Measurements from ENCODE around the gene REPIN1. TPM values are rescaled to one million over a fixed set of nuclear protein-coding genes. Genes with fewer than 3 reads are reported as not detected.

REPIN1 gene
- total RNA-seq (75.5 and 79.1 TPM in 2 replicates), polyA plus RNA-seq (102 and 107 TPM in 2 replicates)

DNA sequence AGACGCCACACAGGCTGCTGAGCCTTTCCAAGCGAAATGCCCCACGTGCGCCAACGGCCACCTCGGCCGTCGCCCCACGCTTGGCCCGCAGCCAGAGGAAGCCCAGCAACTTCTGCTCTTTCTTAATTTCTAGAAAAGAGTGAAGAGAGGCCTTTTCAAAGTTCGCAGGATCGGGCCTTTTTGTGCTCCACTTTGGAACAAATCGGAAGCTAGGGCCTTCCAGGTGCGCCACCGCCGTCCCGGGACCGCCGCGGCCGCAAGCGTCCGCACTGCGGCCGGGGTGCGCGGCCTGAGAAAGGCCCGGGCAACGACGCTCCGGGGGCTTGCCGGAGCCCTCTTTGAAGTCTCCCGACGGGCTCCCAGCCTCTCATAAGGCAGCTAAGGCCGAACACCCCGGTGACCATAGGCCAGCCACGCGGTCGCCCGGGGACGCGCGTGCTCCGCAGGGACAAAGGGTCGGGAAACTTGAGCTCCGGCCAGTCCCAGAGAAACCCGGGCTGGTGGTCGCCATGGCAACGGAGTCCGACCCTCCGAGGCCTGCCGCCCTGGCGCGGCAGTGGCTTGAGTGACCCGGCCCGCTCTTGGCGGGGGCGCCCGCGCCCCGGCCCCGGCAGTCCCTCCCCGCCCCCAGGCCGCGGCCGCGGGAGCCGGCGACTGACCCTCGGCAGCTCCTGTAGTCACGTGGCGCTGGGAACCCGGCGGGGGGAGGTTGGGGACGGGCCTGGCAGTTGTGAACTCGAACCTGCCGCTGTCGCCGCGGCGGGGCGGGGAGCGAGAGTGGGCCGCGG is at the start of gene REPIN1:
Gene REPIN1 (plus strand): TSS at position 727 of the 788 bp plus-strand sequence. CDS start 890 bp downstream, outside the sequence.
- no peaks in the 10 kb centered on the region for H3K36me3 ChIP-seq (replicated peaks; ENCODE audit: insufficient read depth, low read depth)
- peak within 1 kb of the TSS; percentile 96 for H3K27ac ChIP-seq
- peak within 1 kb of the TSS; percentile 60 for H2AFZ ChIP-seq
- H4K20me1 ChIP-seq (ENCODE audit: insufficient read depth, poor library complexity, severe bottlenecking), result no peaks in the 10 kb centered on the region
- H3K79me2 ChIP-seq, result peaks cover 51% of the 10 kb centered on the region
- no peaks in the 10 kb centered on the region for H3K27me3 ChIP-seq
- H3K4me3 ChIP-seq, result peak within 1 kb of the TSS; percentile 87
- no peaks in the 10 kb centered on the region for H3K9me2 ChIP-seq (replicated peaks; ENCODE audit: insufficient read depth)
- peak; percentile 94 for DNase-seq (ENCODE audit: low spot score)
- peaks cover 22% of the 10 kb centered on the region for H3K4me1 ChIP-seq (ENCODE audit: insufficient read depth)
- TF ChIP-seq CTCF (IDR thresholded peaks at IDR 0.05; ENCODE audit: poor library complexity), result no peak
- no peak for TF ChIP-seq EZH2 (IDR thresholded peaks at IDR 0.05; ENCODE audit: borderline replicate concordance)
- no peak for TF ChIP-seq EZH2phosphoT487 (IDR thresholded peaks at IDR 0.05; ENCODE audit: low read depth, severe bottlenecking, unreplicated experiment)
- WGBS (ENCODE audit: low lambda C conversion rate, missing lambda C conversion rate), result 4% methylated on average over 68 of the region's 85 CpGs
- H3K9me3 ChIP-seq (ENCODE audit: low read depth), result no peaks in the 10 kb centered on the region
- H3K4me2 ChIP-seq, result peak within 1 kb of the TSS; percentile 94

DNA sequence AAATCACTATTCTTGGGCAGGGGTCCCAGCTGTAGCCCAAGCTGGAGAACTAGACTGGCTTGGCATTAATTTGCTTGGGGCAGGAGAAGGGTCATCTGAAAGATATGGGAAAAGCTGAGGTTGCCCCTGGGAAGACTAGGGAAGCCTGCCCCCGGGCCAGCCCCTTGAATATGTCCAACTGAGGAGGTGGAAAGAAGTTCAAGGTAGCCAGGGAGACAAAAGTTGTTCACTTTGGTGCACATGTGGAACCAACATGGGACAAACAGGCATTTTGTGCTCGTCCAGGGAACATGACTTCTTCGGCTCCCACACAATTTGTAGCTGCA is 46.9 kb upstream of the REPIN1 start:
- Histone ChIP-seq H3K4me1 (ENCODE audit: insufficient read depth) (peaks cover 16% of the 10 kb centered on the region), H3K27ac (peak overlapping the region; percentile 93), H3K36me3 (replicated peaks; ENCODE audit: insufficient read depth, low read depth) (no peaks in the 10 kb centered on the region), H3K27me3 (no peaks in the 10 kb centered on the region), H3K79me2 (peaks cover 28% of the 10 kb centered on the region), H3K4me3 (no peak overlapping the region), H3K9me3 (ENCODE audit: low read depth) (no peaks in the 10 kb centered on the region), H4K20me1 (ENCODE audit: insufficient read depth, poor library complexity, severe bottlenecking) (no peaks in the 10 kb centered on the region), H3K9me2 (replicated peaks; ENCODE audit: insufficient read depth) (no peaks in the 10 kb centered on the region), H3K4me2 (peak overlapping the region; percentile 82), H2AFZ (no peak overlapping the region)
- 93% methylated on average over 3 of the region's 3 CpGs for WGBS (ENCODE audit: low lambda C conversion rate, missing lambda C conversion rate)
- no peak for TF ChIP-seq CTCF (IDR thresholded peaks at IDR 0.05; ENCODE audit: poor library complexity)
- TF ChIP-seq EZH2 (IDR thresholded peaks at IDR 0.05; ENCODE audit: borderline replicate concordance), result no peak
- TF ChIP-seq EZH2phosphoT487 (IDR thresholded peaks at IDR 0.05; ENCODE audit: low read depth, severe bottlenecking, unreplicated experiment), result no peak
- DNase-seq (ENCODE audit: low spot score), result no peak

DNA sequence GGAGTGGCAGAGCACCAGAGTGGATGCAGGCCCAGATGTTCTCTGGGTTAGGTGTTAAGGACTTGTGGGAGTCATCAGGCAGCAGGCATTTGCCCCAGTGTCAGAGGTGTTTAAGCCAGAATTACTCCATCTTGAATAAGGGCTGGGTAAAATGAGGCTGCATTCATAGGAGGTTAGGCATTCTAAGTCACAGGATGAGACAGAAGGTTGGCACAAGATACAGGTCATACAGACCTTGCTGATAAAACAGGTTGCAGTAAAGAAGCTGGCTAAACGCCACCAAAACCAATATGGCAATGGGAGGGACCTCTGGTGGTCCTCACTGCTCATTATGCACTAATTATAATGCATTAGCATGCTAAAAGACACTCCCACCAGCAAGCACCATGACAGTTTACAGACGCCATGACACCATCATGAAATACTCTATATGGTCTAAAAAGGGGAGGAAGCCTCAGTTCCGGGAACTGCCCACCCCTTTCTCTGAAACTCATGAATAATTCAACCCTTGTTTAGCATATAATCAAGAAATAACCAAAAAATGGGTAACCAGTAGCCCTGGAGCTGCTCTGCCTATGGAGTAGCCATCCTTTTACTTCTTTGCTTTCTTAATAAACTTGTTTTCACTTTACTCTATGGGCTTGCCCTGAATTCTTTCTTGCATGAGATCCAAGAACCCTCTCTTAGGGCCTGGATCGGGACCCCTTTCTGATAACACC is 46.3 kb upstream of the REPIN1 start:
- Histone ChIP-seq H2AFZ (peak overlapping the region; percentile 81), H3K27me3 (no peaks in the 10 kb centered on the region)

More for the DNA sequence above, 46.3 kb upstream of the REPIN1 start:
- peak overlapping the region; percentile 82 for H3K4me2 ChIP-seq
- TF ChIP-seq CTCF (IDR thresholded peaks at IDR 0.05; ENCODE audit: poor library complexity), result no peak
- no peak for TF ChIP-seq EZH2phosphoT487 (IDR thresholded peaks at IDR 0.05; ENCODE audit: low read depth, severe bottlenecking, unreplicated experiment)
- TF ChIP-seq EZH2 (IDR thresholded peaks at IDR 0.05; ENCODE audit: borderline replicate concordance), result no peak
- H4K20me1 ChIP-seq (ENCODE audit: insufficient read depth, poor library complexity, severe bottlenecking), result no peaks in the 10 kb centered on the region
- peak overlapping the region; percentile 93 for H3K27ac ChIP-seq
- H3K9me2 ChIP-seq (replicated peaks; ENCODE audit: insufficient read depth), result no peaks in the 10 kb centered on the region
- WGBS (ENCODE audit: low lambda C conversion rate, missing lambda C conversion rate), result 74% methylated on average over 4 of the region's 4 CpGs
- no peaks in the 10 kb centered on the region for H3K36me3 ChIP-seq (replicated peaks; ENCODE audit: insufficient read depth, low read depth)
- H3K4me3 ChIP-seq, result peak overlapping the region; percentile 37
- no peak for DNase-seq (ENCODE audit: low spot score)
- peaks cover 16% of the 10 kb centered on the region for H3K4me1 ChIP-seq (ENCODE audit: insufficient read depth)
- no peaks in the 10 kb centered on the region for H3K9me3 ChIP-seq (ENCODE audit: low read depth)
- H3K79me2 ChIP-seq, result peaks cover 31% of the 10 kb centered on the region
